Natural killer cell (primary cell): ENCODE data around the gene TNRC6A. TPM values are rescaled to one million over a fixed set of nuclear protein-coding genes. Genes with fewer than 3 reads are reported as not detected.
"Not testable (repeated sequence)": the region's sequence is repeated elsewhere in the genome, so short reads cannot be mapped to it uniquely, and the experiment has no call there.

Experiments used
- ATAC-seq, 3 donors: fragments of 150-1000 bp in 2 of 3; fragments of 200-7000 bp in 1 of 3; cut with Tn5 transposase; 1 replicate in 1 of 3; 2 replicates in 2 of 3; pipeline ENCODE4 v1.10.0; 2021; ENCODE audit warnings: mild to moderate bottlenecking in 2 of 3, moderate library complexity in 2 of 3
- DNase-seq, 2 donors: peaks; one replicate each; pipeline versions ENCODE4 v3.0.0 to v3.0.0-alpha.2; 2013 to 2021; ENCODE audit warnings: mixed read lengths in 1 of 2
- H3K27ac ChIP-seq: one replicate; pipeline ENCODE4 v1.5.1; 2013; ENCODE audit warnings: mild to moderate bottlenecking, low read length
- H3K27me3 ChIP-seq: one replicate; pipeline ENCODE4 v1.6.1; 2013; ENCODE audit warnings: low read length; ENCODE audit not compliant: control insufficient read depth, insufficient read depth
- H3K36me3 ChIP-seq: one replicate; pipeline ENCODE4 v1.6.1; 2013; ENCODE audit warnings: low read length; ENCODE audit not compliant: control insufficient read depth, insufficient read depth
- H3K4me1 ChIP-seq: one replicate; pipeline ENCODE4 v1.6.1; 2013; ENCODE audit warnings: low read length; ENCODE audit not compliant: control insufficient read depth, insufficient read depth
- H3K4me3 ChIP-seq: one replicate; pipeline ENCODE4 v1.5.1; 2013; ENCODE audit warnings: low read length
- H3K9me3 ChIP-seq: one replicate; pipeline ENCODE4 v1.6.1; 2013; ENCODE audit warnings: low read length; ENCODE audit not compliant: control insufficient read depth, insufficient read depth
- H3K27ac Mint-ChIP-seq, 2 donors: one replicate each; pipeline ENCODE4 v1.8.0; 2022; ENCODE audit warnings: mild to moderate bottlenecking in 2 of 2, mixed read lengths in 2 of 2, moderate library complexity in 1 of 2
- H3K27me3 Mint-ChIP-seq, 2 donors: one replicate each; pipeline ENCODE4 v1.8.0; 2022; ENCODE audit warnings: low read depth in 2 of 2, mixed read lengths in 2 of 2
- H3K36me3 Mint-ChIP-seq: one replicate; pipeline ENCODE4 v1.8.0; 2022; ENCODE audit warnings: mixed read lengths
- H3K4me1 Mint-ChIP-seq, 2 donors: one replicate each; pipeline ENCODE4 v1.8.0; 2022; ENCODE audit warnings: mixed read lengths in 2 of 2
- H3K4me3 Mint-ChIP-seq: one replicate; pipeline ENCODE4 v1.8.0; 2022; ENCODE audit warnings: mild to moderate bottlenecking, moderate library complexity, mixed read lengths
- H3K9me3 Mint-ChIP-seq, 2 donors: one replicate each; pipeline ENCODE4 v1.8.0; 2022; ENCODE audit warnings: mixed read lengths in 2 of 2
- WGBS: methylation state at CpG from one replicate; pipeline ENCODE4 v1.1.7; 2013; ENCODE audit warnings: missing lambda C conversion rate; ENCODE audit not compliant: insufficient coverage; 5-methylcytosine and 5-hydroxymethylcytosine counted together
- intact Hi-C: fragments of 100-400 bp; cut with micrococcal nuclease; formaldehyde crosslinking; loops from one replicate; pipeline ENCODE4 v1.14.2; 2022
- total RNA-seq, 4 donors: library from RNA; stranded (reverse); fragments of 120-200 nt in 1 of 4; gene quantifications; one replicate each; pipeline versions ENCODE4 v1.2.3 to v1.2.4, GENCODE V29; 2013 to 2022
- TF ChIP-seq, protein P1 (sequence below): fragments of 200-600 bp; IDR thresholded peaks from one replicate; pipeline ENCODE4 v1.8.0; 2022; ENCODE audit warnings: antibody characterized with exemption

TNRC6A gene
- total RNA-seq, 3 donors from 2014 or later (not counting 1 experiment from before 2014, with no cell fraction given), result 53.9 to 68.5 (median 66.3) TPM

DNA sequence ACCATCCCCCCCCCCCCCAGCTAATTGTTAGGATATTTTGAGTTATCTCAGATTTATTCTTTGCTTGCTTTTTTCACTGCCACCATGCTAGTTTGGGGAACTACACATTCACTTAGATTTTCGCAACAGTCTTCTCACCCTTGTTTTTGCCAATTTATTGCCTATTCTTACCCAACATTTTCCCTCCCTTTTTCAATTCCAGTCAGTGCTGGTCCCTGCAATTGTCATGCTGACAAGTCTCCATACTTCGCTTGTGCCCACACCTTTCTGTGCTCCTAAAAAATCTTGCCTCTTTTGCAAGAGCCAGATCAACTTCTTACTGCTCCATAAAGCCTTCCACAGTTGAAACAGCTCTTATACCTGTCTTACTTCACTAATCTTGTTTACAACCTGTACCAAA lies 16.3 kb downstream of the TNRC6A start:
- DNase-seq (no peak), ATAC-seq (no peak)
- TF ChIP-seq, protein P1, sequence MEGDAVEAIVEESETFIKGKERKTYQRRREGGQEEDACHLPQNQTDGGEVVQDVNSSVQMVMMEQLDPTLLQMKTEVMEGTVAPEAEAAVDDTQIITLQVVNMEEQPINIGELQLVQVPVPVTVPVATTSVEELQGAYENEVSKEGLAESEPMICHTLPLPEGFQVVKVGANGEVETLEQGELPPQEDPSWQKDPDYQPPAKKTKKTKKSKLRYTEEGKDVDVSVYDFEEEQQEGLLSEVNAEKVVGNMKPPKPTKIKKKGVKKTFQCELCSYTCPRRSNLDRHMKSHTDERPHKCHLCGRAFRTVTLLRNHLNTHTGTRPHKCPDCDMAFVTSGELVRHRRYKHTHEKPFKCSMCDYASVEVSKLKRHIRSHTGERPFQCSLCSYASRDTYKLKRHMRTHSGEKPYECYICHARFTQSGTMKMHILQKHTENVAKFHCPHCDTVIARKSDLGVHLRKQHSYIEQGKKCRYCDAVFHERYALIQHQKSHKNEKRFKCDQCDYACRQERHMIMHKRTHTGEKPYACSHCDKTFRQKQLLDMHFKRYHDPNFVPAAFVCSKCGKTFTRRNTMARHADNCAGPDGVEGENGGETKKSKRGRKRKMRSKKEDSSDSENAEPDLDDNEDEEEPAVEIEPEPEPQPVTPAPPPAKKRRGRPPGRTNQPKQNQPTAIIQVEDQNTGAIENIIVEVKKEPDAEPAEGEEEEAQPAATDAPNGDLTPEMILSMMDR, result no peak
- no peaks in the 10 kb centered on the region for H3K27me3 Mint-ChIP-seq
- Histone ChIP-seq H3K4me3 (no peak overlapping the region), H3K4me1 (peaks cover 2% of the 10 kb centered on the region), H3K36me3 (peaks cover 5% of the 10 kb centered on the region), H3K9me3 (no peaks in the 10 kb centered on the region), H3K27me3 (no peaks in the 10 kb centered on the region), H3K27ac (no peak overlapping the region)
- H3K9me3 Mint-ChIP-seq, result no peaks in the 10 kb centered on the region
- intact Hi-C loops, result no loop called here
- no peak overlapping the region for H3K27ac Mint-ChIP-seq
- H3K4me3 Mint-ChIP-seq, result no peak overlapping the region
- no peaks in the 10 kb centered on the region for H3K36me3 Mint-ChIP-seq
- H3K4me1 Mint-ChIP-seq, result peaks cover 74 to 76% of the 10 kb centered on the region in 2 donors
- WGBS, result 94% methylated on average over 2 of the region's 2 CpGs

DNA sequence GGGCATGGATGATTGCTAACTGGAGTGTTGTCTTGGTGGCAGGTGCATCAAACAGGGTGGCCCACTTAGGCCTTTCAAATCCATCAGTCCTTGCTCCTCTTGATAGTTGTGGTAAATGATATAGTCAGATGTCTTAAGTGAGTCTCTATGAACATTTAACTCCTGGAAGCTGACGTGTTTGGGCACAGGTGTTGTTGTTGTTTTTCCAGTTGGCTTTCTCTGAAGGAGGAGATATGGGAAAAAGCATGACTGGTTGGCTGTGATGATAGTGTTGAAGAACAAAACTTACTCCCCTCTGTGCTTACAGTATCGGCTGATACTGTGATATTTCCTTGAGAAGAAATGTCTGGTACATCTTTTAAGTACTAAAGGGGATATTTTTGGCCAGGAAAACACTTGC lies 18.0 kb downstream of the TNRC6A start:
- Mint-ChIP-seq H3K4me1 (peaks cover 70 to 74% of the 10 kb centered on the region in 2 donors), H3K9me3 (no peaks in the 10 kb centered on the region), H3K36me3 (no peaks in the 10 kb centered on the region), H3K27me3 (no peaks in the 10 kb centered on the region), H3K27ac (peak overlapping the region in 1 of 2 donors; percentile 25), H3K4me3 (no peak overlapping the region)
- Histone ChIP-seq H3K9me3 (no peaks in the 10 kb centered on the region), H3K27me3 (no peaks in the 10 kb centered on the region), H3K4me3 (no peak overlapping the region), H3K27ac (no peak overlapping the region), H3K4me1 (peaks cover 2% of the 10 kb centered on the region), H3K36me3 (no peaks in the 10 kb centered on the region)
- TF ChIP-seq, protein P1, result no peak
- intact Hi-C loops, result no loop called here
- 83% methylated on average over 1 of the region's 2 CpGs for WGBS
- ATAC-seq (no peak), DNase-seq (no peak)

DNA sequence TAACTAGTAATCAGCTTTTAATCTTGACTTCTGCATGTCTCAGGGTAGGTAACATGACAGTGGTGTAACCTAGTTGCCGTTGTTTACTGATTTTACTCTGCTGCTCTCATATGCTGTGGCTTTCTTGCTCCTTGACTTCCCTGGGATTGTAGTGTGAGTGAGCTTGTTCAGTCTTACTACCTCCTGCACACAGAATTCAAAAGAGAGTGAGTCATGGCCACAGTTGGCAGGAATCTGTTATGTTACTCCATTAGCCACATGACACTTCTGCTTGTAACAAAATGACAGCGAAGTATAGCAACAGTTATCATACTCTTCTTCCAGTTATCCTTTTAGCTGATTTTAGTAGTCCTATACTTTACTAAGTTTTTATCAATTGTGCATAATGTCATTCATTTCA lies 18.8 kb downstream of the TNRC6A start:
- Mint-ChIP-seq H3K36me3 (no peaks in the 10 kb centered on the region), H3K27ac (no peak overlapping the region), H3K9me3 (no peaks in the 10 kb centered on the region), H3K27me3 (no peaks in the 10 kb centered on the region), H3K4me3 (no peak overlapping the region), H3K4me1 (peaks cover 77 to 80% of the 10 kb centered on the region in 2 donors)
- Histone ChIP-seq H3K27ac (no peak overlapping the region), H3K36me3 (no peaks in the 10 kb centered on the region), H3K4me1 (peaks cover 2% of the 10 kb centered on the region), H3K9me3 (no peaks in the 10 kb centered on the region), H3K4me3 (no peak overlapping the region), H3K27me3 (no peaks in the 10 kb centered on the region)
- WGBS, result 80% methylated on average over 2 of the region's 2 CpGs
- TF ChIP-seq, protein P1, result no peak
- intact Hi-C loops, result no loop called here
- DNase-seq (no peak), ATAC-seq (no peak)

DNA sequence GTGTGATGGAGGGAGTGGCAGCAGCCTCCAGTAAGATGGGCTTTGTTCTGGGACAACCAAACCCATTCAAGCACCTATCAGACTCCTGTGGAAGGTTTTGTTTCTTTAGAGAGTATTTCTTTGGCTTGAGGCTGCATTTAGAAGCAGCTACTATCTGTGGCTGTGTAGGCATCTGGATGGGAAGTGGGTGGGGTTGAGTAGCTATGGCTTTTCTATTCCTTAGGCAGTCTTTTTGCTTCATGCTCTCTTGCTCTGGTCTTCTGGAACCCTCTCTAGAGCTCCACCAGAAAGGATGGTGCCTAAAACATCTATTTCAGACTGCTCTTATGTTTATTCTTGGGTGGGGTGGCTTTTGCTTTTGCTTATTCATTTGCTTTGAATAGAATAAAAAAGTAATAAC lies 19.9 kb downstream of the TNRC6A start:
- no peaks in the 10 kb centered on the region for H3K36me3 ChIP-seq
- H3K27ac ChIP-seq, result no peak overlapping the region
- peaks cover 70 to 72% of the 10 kb centered on the region in 2 donors for H3K4me1 Mint-ChIP-seq
- no peak overlapping the region for H3K4me3 ChIP-seq
- H3K4me3 Mint-ChIP-seq, result no peak overlapping the region
- no peaks in the 10 kb centered on the region for H3K9me3 ChIP-seq
- DNase-seq (no peak), ATAC-seq (no peak)
- peaks cover 2% of the 10 kb centered on the region for H3K4me1 ChIP-seq
- TF ChIP-seq, protein P1, result no peak
- H3K36me3 Mint-ChIP-seq, result no peaks in the 10 kb centered on the region
- H3K9me3 Mint-ChIP-seq, result no peaks in the 10 kb centered on the region
- intact Hi-C loops, result no loop called here
- no peaks in the 10 kb centered on the region for H3K27me3 ChIP-seq
- H3K27ac Mint-ChIP-seq, result no peak overlapping the region
- H3K27me3 Mint-ChIP-seq, result no peaks in the 10 kb centered on the region

DNA sequence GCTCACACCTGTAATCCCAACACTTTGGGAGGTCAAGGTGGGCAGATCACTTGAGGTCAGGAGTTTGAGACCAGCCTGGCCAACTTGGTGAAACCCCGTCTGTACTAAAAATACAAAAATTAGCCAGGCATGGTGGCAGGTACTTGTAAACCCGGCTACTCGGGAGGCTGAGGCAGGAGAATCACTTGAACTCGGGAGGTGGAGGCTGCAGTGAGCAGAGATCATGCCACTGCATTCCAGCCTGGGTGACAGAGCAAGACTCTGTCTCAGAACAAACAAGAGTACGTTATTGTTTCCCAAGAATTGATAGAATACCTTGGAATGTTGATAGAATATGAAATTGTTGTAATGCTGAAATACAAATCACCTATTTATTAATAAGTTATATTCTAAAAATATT lies 20.4 kb downstream of the TNRC6A start:
- H3K36me3 Mint-ChIP-seq, H3K27me3 Mint-ChIP-seq, intact Hi-C loops, H3K4me1 ChIP-seq, H3K27ac Mint-ChIP-seq, H3K27me3 ChIP-seq, H3K9me3 Mint-ChIP-seq, H3K9me3 ChIP-seq, H3K4me3 ChIP-seq, ATAC-seq, H3K36me3 ChIP-seq, H3K27ac ChIP-seq, DNase-seq, H3K4me3 Mint-ChIP-seq: not testable (repeated sequence)
- H3K4me1 Mint-ChIP-seq, result peaks cover 74% of the 10 kb centered on the region in 2 donors
- WGBS, result 95% methylated on average over 5 of the region's 5 CpGs
